NCI-H1417 (cell line): ENCODE data around the gene PRRT4.
A peak's percentile ranks its signal among the peaks of the same experiment; 100 is the strongest.

Source experiments
- DNase-seq, 3 experiments: peaks; one replicate each; lab custom pipeline; 2025; lab: John Stamatoyannopoulos, UW

PRRT4 gene

DNA sequence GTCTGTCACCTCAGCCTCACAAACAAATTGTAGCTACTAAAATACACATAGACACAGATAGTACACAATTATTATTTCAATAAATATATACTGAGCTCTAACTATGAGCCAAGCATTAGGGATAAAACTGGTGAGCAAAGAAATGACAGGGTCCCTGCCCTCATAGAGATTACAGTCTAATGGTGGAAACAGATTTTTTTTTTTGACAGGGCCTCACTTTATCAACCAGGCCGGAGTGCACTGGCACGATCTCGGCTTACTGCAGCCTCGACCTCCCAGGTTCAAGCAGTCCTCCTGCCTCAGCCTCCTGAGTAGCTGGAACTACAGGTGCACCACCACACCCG, 17.1 kb downstream of the PRRT4 start:
- DNase-seq = no peak

DNA sequence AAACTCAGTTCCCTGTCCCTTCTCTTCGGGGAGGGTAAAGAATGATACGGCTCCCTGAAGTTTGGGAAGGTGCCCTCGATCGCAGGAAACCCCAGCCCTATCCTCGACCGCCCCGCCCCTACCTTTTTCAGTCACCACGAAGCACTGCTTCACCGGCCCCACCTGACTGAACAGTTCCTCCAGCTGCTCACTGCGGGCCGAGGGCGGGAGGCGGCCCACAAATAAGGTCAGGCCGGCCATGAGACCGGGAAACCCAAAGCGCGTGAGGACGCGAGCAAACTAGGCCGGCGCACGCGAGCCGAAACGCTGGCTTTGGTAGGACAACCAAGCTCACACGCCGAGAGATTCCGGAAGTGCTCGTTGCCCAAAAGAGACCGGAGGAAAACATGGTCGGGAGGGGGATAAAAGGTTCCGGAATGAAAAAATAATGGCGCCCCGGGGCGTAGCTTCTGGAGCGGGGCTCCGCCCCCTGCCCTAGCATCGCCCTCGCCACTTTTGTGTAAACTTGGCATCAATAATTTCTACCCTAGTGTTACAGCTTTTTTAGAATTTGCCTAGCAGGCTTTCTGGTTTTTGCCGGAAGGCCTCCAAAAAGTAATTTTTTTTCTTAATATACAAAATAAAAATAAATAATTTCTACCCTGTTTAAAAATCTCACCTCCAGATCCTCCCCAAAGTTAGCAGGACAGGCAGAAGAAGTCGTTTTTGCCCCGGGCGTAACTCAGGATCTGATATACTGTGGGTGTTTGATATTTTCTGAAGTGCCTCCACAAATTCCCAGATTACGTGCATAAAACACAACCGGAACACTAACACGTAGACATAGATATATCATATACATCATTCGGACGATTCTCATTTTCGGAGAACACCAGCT, 17.7 kb downstream of the PRRT4 start, which contains the start of gene RBM28:
Gene RBM28 (minus strand): TSS at position 355 of the 877 bp plus-strand sequence. CDS start 115 bp downstream, at position 240.
- peak; percentile 96 to 98 (median 98) for DNase-seq

DNA sequence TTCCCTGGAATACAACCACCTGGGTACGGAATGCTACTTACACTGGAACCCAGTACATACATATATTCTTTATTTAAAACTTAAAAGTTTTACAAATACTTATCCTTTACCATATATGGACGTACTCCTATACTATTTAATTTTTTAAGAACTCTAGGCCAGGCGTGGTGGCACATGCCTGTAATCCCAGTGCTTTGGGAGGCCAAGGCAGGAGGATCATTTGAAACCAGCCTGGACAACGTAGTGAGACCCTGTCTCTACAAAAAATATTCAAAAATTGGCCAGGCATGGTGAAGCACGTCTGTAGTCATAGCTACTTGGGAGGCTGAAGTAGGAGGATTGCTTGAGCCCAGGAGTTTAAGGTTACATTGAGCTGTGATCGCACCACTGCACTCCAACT, 19.8 kb downstream of the PRRT4 start:
- no peak for DNase-seq

GRCh38 chr7:128335730-128336129, 25.8 kb downstream of the PRRT4 start:
- DNase-seq = no peak

DNA sequence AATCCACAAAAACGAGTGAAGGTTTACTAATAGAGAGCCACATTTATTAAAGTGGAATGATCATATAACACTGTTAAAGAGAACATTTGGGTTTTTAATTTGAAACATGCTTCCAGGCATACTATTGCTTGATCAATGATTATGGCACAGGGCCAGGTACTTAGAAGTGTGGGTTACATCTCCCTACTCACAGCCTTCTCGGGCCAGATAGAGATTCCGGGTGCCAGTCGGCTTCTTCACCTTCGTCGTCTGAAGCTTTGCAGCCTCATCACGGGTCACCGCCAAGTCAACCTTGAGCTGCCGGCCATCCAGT, 37.2 kb downstream of the PRRT4 start:
- no peak for DNase-seq

DNA sequence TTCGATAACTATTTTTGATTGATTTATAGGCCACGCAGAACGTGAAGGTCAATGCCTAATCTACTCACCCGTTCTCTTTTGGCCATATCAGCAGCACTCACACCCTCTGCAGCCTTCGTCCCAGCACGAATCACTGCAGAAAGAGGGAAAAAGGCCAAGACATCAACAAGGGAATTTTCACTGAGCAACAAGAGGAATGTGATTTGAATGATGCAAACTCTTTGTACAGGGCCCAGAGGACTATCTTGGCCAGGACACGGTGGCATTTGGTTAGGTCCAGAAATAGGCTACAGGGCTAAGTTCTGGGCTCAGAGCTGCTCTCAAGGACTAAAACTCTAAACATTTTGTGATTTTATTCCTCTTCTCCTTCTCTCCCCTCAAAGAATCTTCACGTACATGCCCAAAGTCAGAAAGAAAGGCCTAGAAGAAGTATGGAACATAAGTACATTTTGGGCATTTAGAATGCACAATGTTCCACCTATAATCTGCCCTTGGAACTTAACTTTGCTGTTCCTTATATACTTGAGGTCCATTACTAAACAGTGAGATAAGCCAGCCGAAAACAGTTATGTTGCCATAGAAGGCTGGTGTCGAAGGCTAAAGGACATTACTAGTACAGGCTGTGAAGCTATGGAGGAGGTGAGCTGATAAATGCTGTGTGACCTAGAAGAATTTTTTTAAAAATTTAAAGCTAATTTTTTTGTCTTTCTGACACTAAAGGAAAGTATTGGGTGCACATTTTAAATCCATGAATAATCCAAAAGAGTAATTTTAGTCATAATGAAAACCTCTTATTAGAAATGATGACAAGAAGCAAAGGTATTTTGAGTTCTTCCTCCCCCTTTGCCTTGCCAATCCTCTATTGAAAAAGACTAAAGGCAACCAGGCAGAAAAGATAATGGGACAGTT, 37.8 kb downstream of the PRRT4 start:
- no peak for DNase-seq

DNA sequence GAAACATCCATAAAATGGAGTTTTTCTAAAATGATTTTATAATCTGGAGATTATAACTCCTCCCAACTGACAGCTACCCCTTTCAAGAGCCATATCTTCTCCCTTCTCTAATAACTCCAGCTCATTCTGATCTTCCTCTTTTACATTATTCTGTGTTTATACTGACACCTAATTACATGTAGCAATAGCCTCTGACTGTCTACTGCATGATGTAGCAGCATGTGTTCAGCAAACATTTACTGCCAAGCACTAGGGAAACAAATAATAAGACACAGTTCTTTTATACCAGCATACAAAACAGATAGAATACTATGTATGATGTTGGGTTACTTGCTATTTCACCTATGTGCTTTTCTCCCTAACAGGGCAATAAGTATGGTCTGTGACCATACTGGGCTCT, 38.5 kb downstream of the PRRT4 start:
- no peak for DNase-seq

- peak in 1 of 3 experiments; percentile 58 for DNase-seq
Observed at GRCh38 chr7:128322040-128322643, 39.3 kb downstream of the PRRT4 start.

- DNase-seq = no peak
Observed at GRCh38 chr7:128321044-128321422, 40.5 kb downstream of the PRRT4 start.

DNA sequence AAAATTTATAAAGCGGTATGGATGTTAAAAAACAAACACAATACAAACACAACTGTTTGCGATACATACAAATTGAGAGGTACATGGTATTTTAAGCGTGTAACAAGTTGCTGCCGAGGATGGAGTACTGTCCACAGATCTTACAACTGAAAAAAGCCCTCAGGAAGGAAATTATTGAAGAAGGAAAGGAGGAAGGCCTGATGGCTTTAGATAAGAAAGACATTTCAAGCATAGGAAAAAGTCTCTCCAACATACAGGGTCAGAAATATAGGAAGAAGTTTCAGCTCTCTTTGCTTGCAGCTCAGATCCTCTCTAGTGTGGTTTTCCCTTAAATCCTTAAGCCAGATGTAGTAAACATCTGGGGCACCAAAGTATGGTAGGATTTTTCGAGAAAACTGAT, 42.8 kb downstream of the PRRT4 start:
- no peak for DNase-seq

- no peak for DNase-seq
Observed at GRCh38 chr7:128311013-128311412, 50.5 kb downstream of the PRRT4 start.

DNA sequence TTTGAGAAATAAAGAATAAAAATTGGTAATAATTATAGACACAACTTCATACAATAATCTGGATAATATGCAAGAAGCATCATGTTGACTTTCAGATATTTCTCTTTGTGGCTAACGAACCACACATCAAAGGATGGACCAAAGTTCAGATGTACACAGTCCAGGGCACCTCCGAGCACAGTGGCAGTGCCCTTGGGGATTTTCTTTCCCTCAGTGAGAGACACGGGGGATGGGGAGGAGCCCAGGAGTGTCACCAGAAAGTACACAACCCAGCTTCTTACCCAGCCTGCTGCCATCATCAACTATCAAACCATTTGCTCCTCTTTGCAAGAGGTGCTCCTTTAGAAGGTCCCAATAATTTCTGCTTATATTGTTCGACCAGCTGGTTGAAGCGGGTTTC, 51.0 kb downstream of the PRRT4 start:
- DNase-seq = no peak

GRCh38 chr7:128309976-128310375, 51.5 kb downstream of the PRRT4 start:
- DNase-seq = no peak

DNA sequence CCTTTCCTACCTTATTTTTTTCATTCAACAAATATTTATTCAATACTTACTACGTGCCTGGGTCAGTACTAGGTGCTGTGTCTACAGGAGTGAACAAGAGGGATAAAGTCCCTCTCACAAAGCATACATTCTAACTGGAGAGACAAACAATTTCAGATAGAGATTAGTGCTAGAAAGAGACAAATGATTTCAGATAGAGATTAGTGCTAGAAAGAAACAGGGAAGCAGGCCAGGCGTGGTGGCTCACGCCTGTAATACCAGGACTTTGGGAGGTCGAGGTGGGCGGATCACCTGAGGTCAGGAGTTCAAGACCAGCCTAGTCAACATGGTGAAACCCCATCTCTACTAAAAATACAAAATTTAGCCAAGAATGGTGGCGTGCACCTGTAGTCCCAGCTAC, 52.4 kb downstream of the PRRT4 start:
- DNase-seq = no peak

DNA sequence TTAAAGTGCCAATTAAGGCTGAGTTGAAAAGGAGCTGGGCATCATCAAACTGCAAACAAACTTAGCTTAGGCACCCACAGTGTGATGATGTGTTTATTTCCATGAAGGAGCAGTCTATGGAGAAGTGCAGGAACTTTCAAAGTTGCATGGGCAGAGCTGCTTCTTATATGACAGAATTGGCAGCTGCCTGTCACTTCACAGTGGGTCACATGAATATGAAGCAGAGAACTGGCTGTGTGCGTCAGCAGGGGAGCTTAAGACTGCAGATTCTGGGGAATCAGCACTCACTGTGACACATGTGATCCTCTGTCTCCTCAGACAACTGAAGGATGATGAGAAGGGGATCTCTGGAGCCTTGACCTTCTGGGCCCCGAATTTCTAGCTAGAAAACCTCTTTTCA, 54.4 kb downstream of the PRRT4 start:
- no peak for DNase-seq

DNA sequence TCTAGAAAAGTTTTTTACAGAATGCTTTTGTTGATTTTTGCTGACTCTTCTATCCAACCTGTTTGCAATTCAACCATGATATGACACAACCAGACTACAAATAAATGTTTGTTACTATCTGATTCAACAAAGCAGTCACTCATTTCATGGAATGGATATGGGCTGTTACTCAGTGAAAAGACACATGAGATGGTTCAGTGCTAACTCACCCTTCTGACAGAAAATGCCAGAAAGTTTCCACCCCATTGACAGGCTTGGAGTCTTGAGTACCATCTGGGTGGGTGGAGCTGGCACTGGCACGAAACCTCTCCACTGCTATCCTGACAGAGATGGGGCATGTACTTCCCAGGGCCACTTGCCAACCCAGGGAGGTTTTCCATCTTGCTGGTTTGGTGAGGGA, 57.3 kb downstream of the PRRT4 start:
- peak in 1 of 3 experiments; percentile 65 for DNase-seq

- DNase-seq = no peak
Observed at GRCh38 chr7:128303643-128304042, 57.8 kb downstream of the PRRT4 start.

DNA sequence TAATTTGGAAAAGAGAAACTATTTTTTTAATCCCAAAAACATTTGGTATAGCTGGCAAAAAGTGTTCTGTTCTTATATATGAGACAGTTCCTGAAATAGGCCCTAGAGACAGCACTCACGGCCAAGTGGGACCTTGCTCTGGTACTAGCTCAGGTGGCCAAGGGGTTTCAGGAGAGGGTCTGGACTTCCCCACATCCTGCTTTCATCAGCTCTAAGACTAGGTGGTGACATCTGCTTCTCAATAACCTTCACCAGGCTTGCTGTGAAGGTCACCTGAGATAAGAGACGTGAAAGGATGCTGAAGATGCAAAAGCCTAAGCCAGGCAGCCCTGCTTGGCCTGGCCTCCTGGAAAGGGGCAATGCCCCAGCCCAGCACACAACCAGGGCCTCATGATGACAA, 58.4 kb downstream of the PRRT4 start:
- DNase-seq = no peak

DNA sequence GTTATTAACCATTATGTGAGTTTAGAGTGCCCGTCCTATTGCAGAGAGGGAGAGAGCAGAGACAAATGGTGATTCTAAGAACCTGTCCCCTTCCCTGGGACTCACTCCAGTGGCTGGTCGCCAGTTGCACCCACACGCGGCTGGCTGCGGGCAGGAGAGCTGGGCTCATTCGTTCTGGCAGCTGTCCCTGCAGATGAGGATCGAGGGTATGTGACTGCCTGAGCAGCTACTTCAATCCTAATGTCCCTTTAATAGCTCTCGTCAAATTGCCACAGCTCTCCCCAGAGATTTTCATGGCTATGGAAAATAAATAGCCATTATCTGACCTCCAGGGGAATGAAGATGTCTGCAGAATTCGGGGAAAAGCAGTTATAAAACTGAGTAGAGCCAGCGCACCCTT, 59.4 kb downstream of the PRRT4 start:
- no peak for DNase-seq
